Cardiac muscle cell (in vitro differentiated cells and primary cell): ENCODE results near the gene IFNL4. TPM values are rescaled to one million over a fixed set of nuclear protein-coding genes. Genes with fewer than 3 reads are reported as not detected.
A peak's percentile ranks its signal among the peaks of the same experiment; 100 is the strongest.
"Not testable (repeated sequence)": the region's sequence is repeated elsewhere in the genome, so short reads cannot be mapped to it uniquely, and the experiment has no call there.

ENCODE experiments used
- DNase-seq, 2 donors: peaks; one replicate each; pipeline versions ENCODE4 v3.0.0 to v3.0.0-alpha.2; 2010 to 2017; ENCODE audit warnings: low read depth in 1 of 2, low spot score in 1 of 2
- H3K27ac ChIP-seq: fragments of 200-600 bp; sonication (generic); 2 replicates; pipeline ENCODE4 v1.5.1; 2016
- H3K27me3 ChIP-seq: fragments of 200-600 bp; sonication (generic); 2 replicates; pipeline ENCODE4 v1.6.0; 2016; ENCODE audit warnings: control low read depth
- H3K36me3 ChIP-seq: fragments of 200-600 bp; sonication (generic); 2 replicates; pipeline ENCODE4 v1.5.1; 2016; ENCODE audit warnings: control low read depth
- H3K4me1 ChIP-seq: fragments of 200-600 bp; sonication (generic); 2 replicates; pipeline ENCODE4 v1.8.1; 2017; ENCODE audit warnings: low read depth, mild to moderate bottlenecking, mixed run types
- H3K4me3 ChIP-seq: fragments of 200-600 bp; sonication (generic); 2 replicates; pipeline ENCODE4 v1.5.1; 2016; ENCODE audit warnings: mild to moderate bottlenecking
- H3K9me3 ChIP-seq: fragments of 200-600 bp; sonication (generic); 2 replicates; pipeline ENCODE4 v1.5.1; 2017; ENCODE audit warnings: low read depth, mild to moderate bottlenecking, control low read depth
- CTCF ChIP-seq: IDR thresholded peaks from 2 replicates; pipeline ENCODE4 v1.5.1; 2012; ENCODE audit warnings: low read depth, mild to moderate bottlenecking, low read length
- polyA plus RNA-seq: library from polyadenylated mRNA; unstranded; fragments of >200 nt; fragmentation: Nextera tagmentation; extraction: Ambion mirVana; gene quantifications from 2 replicates; pipeline ENCODE4 v1.2.1, GENCODE V29; 2016
- total RNA-seq: library from RNA; depleted of rRNA; stranded (reverse); fragments of >200 nt; gene quantifications from 2 replicates; pipeline ENCODE4 v1.2.3, GENCODE V29; 2016

Gene IFNL4
- total and polyA plus RNA-seq, 2 experiments from 2014 or later, result not detected

GRCh38 chr19:39270036-39270871 is 21.6 kb upstream of the IFNL4 start:
- no peak overlapping the region for H3K4me3 ChIP-seq
- TF ChIP-seq CTCF, result no peak
- DNase-seq, result peak in 1 of 2 donors; percentile 6
- no peaks in the 10 kb centered on the region for H3K4me1 ChIP-seq
- H3K36me3 ChIP-seq, result no peaks in the 10 kb centered on the region
- H3K27ac ChIP-seq, result no peak overlapping the region
- H3K27me3 ChIP-seq, result peaks cover 18% of the 10 kb centered on the region
- H3K9me3 ChIP-seq, result no peaks in the 10 kb centered on the region

DNA sequence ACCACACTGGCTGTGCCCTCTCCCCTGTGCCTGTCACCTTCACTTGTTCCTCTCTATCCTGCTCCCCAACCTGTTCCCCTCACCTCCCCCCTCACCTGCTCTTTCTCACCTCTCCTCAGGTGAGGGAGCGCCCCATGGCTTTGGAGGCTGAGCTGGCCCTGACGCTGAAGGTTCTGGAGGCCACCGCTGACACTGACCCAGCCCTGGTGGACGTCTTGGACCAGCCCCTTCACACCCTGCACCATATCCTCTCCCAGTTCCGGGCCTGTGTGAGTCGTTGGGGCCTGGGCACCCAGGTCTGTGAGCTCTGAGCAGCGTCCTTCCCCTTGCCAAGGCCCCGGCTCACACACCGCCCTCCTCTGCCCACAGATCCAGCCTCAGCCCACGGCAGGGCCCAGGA is 20.7 kb upstream of the IFNL4 start:
- H3K27me3 ChIP-seq, result peaks cover 26% of the 10 kb centered on the region
- not testable (repeated sequence) for H3K4me3 ChIP-seq, H3K36me3 ChIP-seq, DNase-seq, H3K27ac ChIP-seq, H3K9me3 ChIP-seq, H3K4me1 ChIP-seq

DNA sequence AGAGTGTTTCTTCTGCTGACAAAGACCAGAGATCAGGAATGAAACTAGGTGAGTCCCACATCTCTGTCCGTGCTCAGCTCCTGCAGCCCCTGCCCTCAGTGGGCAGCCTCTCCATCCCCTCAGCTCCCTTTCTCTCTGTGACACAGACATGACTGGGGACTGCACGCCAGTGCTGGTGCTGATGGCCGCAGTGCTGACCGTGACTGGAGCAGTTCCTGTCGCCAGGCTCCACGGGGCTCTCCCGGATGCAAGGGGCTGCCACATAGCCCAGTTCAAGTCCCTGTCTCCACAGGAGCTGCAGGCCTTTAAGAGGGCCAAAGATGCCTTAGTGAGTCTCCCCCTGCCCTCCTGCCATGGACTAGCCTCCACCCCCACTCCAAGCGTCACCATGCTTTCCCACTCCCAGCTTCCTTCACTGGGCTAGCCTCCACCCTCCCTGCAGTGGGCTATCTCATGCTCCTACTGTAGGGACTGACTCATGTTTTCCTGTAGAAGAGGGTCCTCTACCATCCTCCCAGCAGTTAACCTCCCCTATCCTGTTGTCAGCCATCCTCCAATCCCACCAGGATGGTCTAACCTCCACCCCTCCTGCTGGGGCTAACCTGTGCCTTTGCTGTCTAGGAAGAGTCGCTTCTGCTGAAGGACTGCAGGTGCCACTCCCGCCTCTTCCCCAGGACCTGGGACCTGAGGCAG is 20.0 kb upstream of the IFNL4 start:
- not testable (repeated sequence) for H3K4me3 ChIP-seq, H3K36me3 ChIP-seq, H3K9me3 ChIP-seq, H3K4me1 ChIP-seq, H3K27ac ChIP-seq, DNase-seq
- H3K27me3 ChIP-seq, result peaks cover 33% of the 10 kb centered on the region

DNA sequence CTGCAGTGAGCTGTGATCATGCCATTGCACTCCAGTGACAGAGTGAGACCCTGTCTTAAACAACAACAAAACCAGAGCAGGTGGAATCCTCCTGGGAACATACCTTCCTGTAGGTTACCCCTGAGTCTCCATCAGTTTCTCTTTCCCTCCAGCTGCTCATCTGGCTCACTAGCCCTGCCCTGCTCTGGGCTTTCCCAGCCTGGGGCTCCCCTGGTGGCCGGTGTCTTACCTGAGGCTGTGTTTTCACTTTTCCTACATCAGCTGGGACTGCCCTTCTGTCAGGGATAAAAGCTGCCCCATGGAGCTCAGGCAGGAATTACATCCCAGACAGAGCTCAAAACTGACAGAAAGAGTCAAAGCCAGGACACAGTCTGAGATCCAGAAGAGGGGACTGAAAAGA is 19.4 kb upstream of the IFNL4 start, which contains the start of gene IFNL2:
TSS of gene IFNL2 (plus strand) at position 312 of the 400 bp plus-strand sequence. CDS start 173 bp downstream, outside the sequence.
- H3K36me3 ChIP-seq, H3K4me1 ChIP-seq, H3K27ac ChIP-seq, H3K4me3 ChIP-seq, H3K9me3 ChIP-seq, DNase-seq: not testable (repeated sequence)
- H3K27me3 ChIP-seq, result peaks cover 39% of the 10 kb centered on the region

- Histone ChIP-seq H3K27me3 (peaks cover 55% of the 10 kb centered on the region), H3K4me3 (no peak overlapping the region)
- no peak for DNase-seq
These were observed 16.8 kb upstream of the IFNL4 start for GRCh38 chr19:39265321-39265916.

DNA sequence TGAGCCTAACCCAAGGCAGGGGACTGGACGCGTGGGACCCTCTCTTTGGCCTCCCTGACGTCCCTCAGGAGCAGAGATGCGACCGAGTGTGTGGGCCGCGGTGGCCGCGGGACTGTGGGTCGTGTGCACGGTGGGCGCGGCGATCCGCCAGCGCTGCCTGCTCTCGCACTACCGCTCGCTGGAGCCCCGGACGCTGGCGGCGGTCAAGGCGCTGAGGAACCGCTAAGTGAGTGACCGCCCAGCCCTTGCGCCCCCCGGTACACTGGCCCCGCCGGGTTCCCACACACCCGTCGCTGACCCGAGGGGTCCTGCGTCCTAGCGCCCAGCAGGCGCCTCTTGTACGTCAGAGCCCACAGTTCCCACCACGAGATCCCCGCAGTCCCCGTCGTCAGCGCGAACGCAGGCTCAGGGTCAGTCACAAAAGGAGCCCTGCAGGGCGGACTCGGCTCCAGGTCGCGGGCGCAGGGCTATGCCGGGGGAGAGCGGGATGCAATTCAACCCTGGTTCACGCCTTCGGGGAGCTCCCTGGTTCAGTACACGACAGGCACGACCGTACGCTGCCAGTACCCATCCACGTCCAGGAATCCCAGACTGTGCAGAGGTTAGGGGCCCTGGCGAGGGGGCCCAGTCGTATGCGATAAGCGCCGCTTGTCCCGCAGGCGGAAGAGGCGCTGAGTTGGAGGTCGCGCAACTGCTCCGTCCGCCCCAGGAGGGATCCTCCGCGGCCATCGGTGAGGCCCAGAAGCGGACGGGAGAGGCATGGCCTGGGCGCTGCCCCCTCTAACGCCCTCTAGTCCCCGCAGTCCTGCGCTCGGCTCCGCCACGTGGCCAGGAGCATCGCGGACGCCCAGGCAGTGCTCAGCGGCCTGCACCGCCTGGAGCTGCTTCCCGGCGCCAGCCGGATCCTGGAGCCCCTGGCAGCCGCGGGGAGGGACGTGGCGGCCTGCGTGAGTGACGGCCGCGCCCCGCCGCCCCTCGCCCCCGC is 15.9 kb upstream of the IFNL4 start:
- Histone ChIP-seq H3K4me3 (peak overlapping the region; percentile 8), H3K27me3 (peaks cover 62% of the 10 kb centered on the region), H3K27ac (no peak overlapping the region), H3K9me3 (no peaks in the 10 kb centered on the region), H3K36me3 (no peaks in the 10 kb centered on the region), H3K4me1 (no peaks in the 10 kb centered on the region)
- TF ChIP-seq CTCF, result no peak
- DNase-seq, result peak; percentile 29 to 48

More at GRCh38 chr19:39265321-39265916, 16.8 kb upstream of the IFNL4 start:
- Histone ChIP-seq H3K9me3 (no peaks in the 10 kb centered on the region), H3K36me3 (no peaks in the 10 kb centered on the region), H3K27ac (no peak overlapping the region), H3K4me1 (no peaks in the 10 kb centered on the region)
- TF ChIP-seq CTCF, result no peak
